Hepatic stellate cell (primary cell): Measurements from ENCODE around the gene TOMM6.
"Not testable (repeated sequence)": the region's sequence is repeated elsewhere in the genome, so short reads cannot be mapped to it uniquely, and the experiment has no call there.

Source experiments
- DNase-seq: peaks from one replicate; pipeline ENCODE4 v3.0.0; 2011; ENCODE audit warnings: low spot score

The TOMM6 gene

GRCh38 chr6:41763470-41763869 lies 24.0 kb upstream of the TOMM6 start:
- no peak for DNase-seq

GRCh38 chr6:41766043-41766664 lies 21.3 kb upstream of the TOMM6 start:
- DNase-seq, result not testable (repeated sequence)

- peak; percentile 49 for DNase-seq
These were observed 20.2 kb upstream of the TOMM6 start for GRCh38 chr6:41767112-41767833.

- no peak for DNase-seq
These were observed 18.8 kb upstream of the TOMM6 start for GRCh38 chr6:41768545-41769308.

GRCh38 chr6:41769376-41769775 lies 18.1 kb upstream of the TOMM6 start:
- no peak for DNase-seq

- no peak for DNase-seq
These were observed 17.0 kb upstream of the TOMM6 start for GRCh38 chr6:41770381-41771057.

- DNase-seq, result no peak
These were observed 16.2 kb upstream of the TOMM6 start for GRCh38 chr6:41771058-41771983.

GRCh38 chr6:41774841-41775240 lies 12.7 kb upstream of the TOMM6 start:
- DNase-seq, result no peak

- no peak for DNase-seq
These were observed 12.1 kb upstream of the TOMM6 start for GRCh38 chr6:41775293-41775882.

- DNase-seq, result no peak
These were observed 9.8 kb upstream of the TOMM6 start for GRCh38 chr6:41777551-41778285.

GRCh38 chr6:41778895-41779294 lies 8.6 kb upstream of the TOMM6 start:
- no peak for DNase-seq

- DNase-seq, result no peak
These were observed 8.2 kb upstream of the TOMM6 start for GRCh38 chr6:41779336-41779735.

GRCh38 chr6:41779788-41780550 lies 7.5 kb upstream of the TOMM6 start, which contains the start of gene FRS3:
Gene FRS3, minus strand, starts transcription at chr6:41779900. Its CDS starts 2,913 bp downstream, at chr6:41776987.
- peak; percentile 98 for DNase-seq

GRCh38 chr6:41780551-41781365 lies 6.7 kb upstream of the TOMM6 start, which contains the start of gene PRICKLE4:
Gene PRICKLE4, plus strand, starts transcription at chr6:41780782. Its CDS starts 2,692 bp downstream, at chr6:41783474.
- DNase-seq, result peak; percentile 50

GRCh38 chr6:41781366-41781730 lies 6.1 kb upstream of the TOMM6 start:
- no peak for DNase-seq

GRCh38 chr6:41783106-41783780 lies 4.3 kb upstream of the TOMM6 start:
- DNase-seq, result no peak

- DNase-seq, result no peak
These were observed 2.8 kb upstream of the TOMM6 start for GRCh38 chr6:41784581-41785171.
